Endodermal cell (in vitro differentiated cells): Measurements from ENCODE around the gene SLC6A13. TPM values are rescaled to one million over a fixed set of nuclear protein-coding genes. Genes with fewer than 3 reads are reported as not detected.

Experiments
- DNase-seq: peaks from one replicate; pipeline ENCODE4 v3.0.0-alpha.2; 2017
- H3K27ac ChIP-seq: 2 replicates; pipeline ENCODE4 v1.5.1; 2013; ENCODE audit warnings: mild to moderate bottlenecking, low read depth, low read length, moderate library complexity
- H3K27me3 ChIP-seq: 2 replicates; pipeline ENCODE4 v1.6.1; 2013; ENCODE audit warnings: mild to moderate bottlenecking, low read length, moderate library complexity; ENCODE audit not compliant: insufficient read depth, control insufficient read depth, poor library complexity, severe bottlenecking
- H3K36me3 ChIP-seq: 2 replicates; pipeline ENCODE4 v1.7.0; 2013; ENCODE audit warnings: mild to moderate bottlenecking, low read length, moderate library complexity; ENCODE audit not compliant: control insufficient read depth, insufficient read depth
- H3K4me1 ChIP-seq: one replicate; pipeline ENCODE4 v1.7.0; 2013; ENCODE audit warnings: low read length; ENCODE audit not compliant: control insufficient read depth, insufficient read depth
- H3K4me3 ChIP-seq: 2 replicates; pipeline ENCODE4 v1.5.1; 2013; ENCODE audit warnings: mild to moderate bottlenecking, low read length, moderate library complexity
- H3K9ac ChIP-seq: 2 replicates; pipeline ENCODE4 v1.6.1; 2013; ENCODE audit warnings: mild to moderate bottlenecking, low read length, moderate library complexity; ENCODE audit not compliant: poor library complexity, severe bottlenecking; ENCODE audit errors: extremely low read depth
- H3K9me3 ChIP-seq: 2 replicates; pipeline ENCODE4 v1.6.1; 2013; ENCODE audit warnings: mild to moderate bottlenecking, low read length, moderate library complexity; ENCODE audit not compliant: control insufficient read depth
- H3K27ac Mint-ChIP-seq: 2 replicates; pipeline ENCODE4 v1.8.0; 2020; ENCODE audit warnings: mixed read lengths
- H3K27me3 Mint-ChIP-seq: 2 replicates; pipeline ENCODE4 v1.8.0; 2021; ENCODE audit warnings: mild to moderate bottlenecking, mixed read lengths; ENCODE audit not compliant: insufficient read depth
- H3K36me3 Mint-ChIP-seq: 2 replicates; pipeline ENCODE4 v1.8.0; 2020; ENCODE audit warnings: low read depth, mixed read lengths
- H3K4me1 Mint-ChIP-seq: 2 replicates; pipeline ENCODE4 v1.8.0; 2020; ENCODE audit warnings: mixed read lengths
- H3K4me3 Mint-ChIP-seq: 2 replicates; pipeline ENCODE4 v1.8.0; 2020; ENCODE audit warnings: mild to moderate bottlenecking, moderate library complexity, mixed read lengths
- H3K9me3 Mint-ChIP-seq: 2 replicates; pipeline ENCODE4 v1.8.0; 2020; ENCODE audit warnings: mild to moderate bottlenecking, mixed read lengths
- CTCF ChIP-seq: fragments of 200-600 bp; sonication (generic); conservative IDR thresholded peaks from 2 replicates; pipeline ENCODE4 v1.5.0; 2021; ENCODE audit warnings: antibody characterized with exemption, mild to moderate bottlenecking
- WGBS, 2 experiments: methylation state at CpG; one replicate each; pipeline versions ENCODE4 v1.1.5 to v1.1.7; 2013; ENCODE audit warnings: missing lambda C conversion rate in 2 of 2, mixed read lengths in 1 of 2; ENCODE audit not compliant: insufficient coverage in 1 of 2, insufficient read length in 1 of 2; 5-methylcytosine and 5-hydroxymethylcytosine counted together
- total RNA-seq, 2 donors: library from RNA; stranded (reverse); fragmentation: NEBNext Ultra II Directional in 1 of 2; extraction: Animal tissue kit (Norgen Biotek cat#: 25700) in 1 of 2; gene quantifications; 2 replicates in 1 of 2; 3 replicates in 1 of 2; pipeline ENCODE4 v1.2.1, GENCODE V29; 2021

Gene SLC6A13
- total RNA-seq, 2 donors from 2014 or later = 1.1 to 2.4 TPM

- Mint-ChIP-seq H3K36me3 (no peaks in the 10 kb centered on the region), H3K4me3 (no peak overlapping the region), H3K27me3 (peaks cover 86% of the 10 kb centered on the region), H3K9me3 (no peaks in the 10 kb centered on the region), H3K4me1 (peaks cover 18% of the 10 kb centered on the region), H3K27ac (no peak overlapping the region)
- H3K27ac ChIP-seq = no peak overlapping the region
- DNase-seq = no peak
- no peak for TF ChIP-seq CTCF
- H3K9me3 ChIP-seq = no peaks in the 10 kb centered on the region
- no peak overlapping the region for H3K9ac ChIP-seq
- no peak overlapping the region for H3K4me3 ChIP-seq
- no peaks in the 10 kb centered on the region for H3K36me3 ChIP-seq
- peaks cover 74% of the 10 kb centered on the region for H3K27me3 ChIP-seq
- WGBS, 2 experiments = 85 to 90% methylated on average over 3 to 7 of the region's 8 CpGs
- H3K4me1 ChIP-seq = peaks cover 10% of the 10 kb centered on the region
Observed at GRCh38 chr12:201361-201760, 61.3 kb downstream of the SLC6A13 start.

- no peaks in the 10 kb centered on the region for H3K9me3 Mint-ChIP-seq
- H3K4me3 Mint-ChIP-seq = no peak overlapping the region
- H3K4me1 ChIP-seq = peaks cover 12% of the 10 kb centered on the region
- TF ChIP-seq CTCF = no peak
- peaks cover 17% of the 10 kb centered on the region for H3K4me1 Mint-ChIP-seq
- no peaks in the 10 kb centered on the region for H3K36me3 Mint-ChIP-seq
- no peak overlapping the region for H3K27ac Mint-ChIP-seq
- 70 to 83% methylated on average over 6 to 9 of the region's 9 CpGs for WGBS, 2 experiments
- H3K27me3 ChIP-seq = peaks cover 47% of the 10 kb centered on the region
- H3K9ac ChIP-seq = no peak overlapping the region
- no peak overlapping the region for H3K4me3 ChIP-seq
- no peaks in the 10 kb centered on the region for H3K36me3 ChIP-seq
- no peaks in the 10 kb centered on the region for H3K9me3 ChIP-seq
- DNase-seq = no peak
- H3K27me3 Mint-ChIP-seq = peaks cover 77% of the 10 kb centered on the region
- H3K27ac ChIP-seq = no peak overlapping the region
Observed at GRCh38 chr12:198705-199104, 63.9 kb downstream of the SLC6A13 start.

- TF ChIP-seq CTCF = no peak
- WGBS, 2 experiments = 91 to 100% methylated on average over 4 to 10 of the region's 11 CpGs
Observed at GRCh38 chr12:197911-198695, 64.5 kb downstream of the SLC6A13 start.

More at GRCh38 chr12:197911-198695, 64.5 kb downstream of the SLC6A13 start:
- DNase-seq = no peak
- Histone ChIP-seq H3K9me3 (no peaks in the 10 kb centered on the region), H3K27me3 (peaks cover 41% of the 10 kb centered on the region), H3K9ac (no peak overlapping the region), H3K27ac (no peak overlapping the region), H3K36me3 (no peaks in the 10 kb centered on the region), H3K4me1 (peaks cover 13% of the 10 kb centered on the region), H3K4me3 (no peak overlapping the region)
- no peaks in the 10 kb centered on the region for H3K9me3 Mint-ChIP-seq
- no peaks in the 10 kb centered on the region for H3K36me3 Mint-ChIP-seq
- no peak overlapping the region for H3K4me3 Mint-ChIP-seq
- H3K27me3 Mint-ChIP-seq = peaks cover 78% of the 10 kb centered on the region
- no peak overlapping the region for H3K27ac Mint-ChIP-seq
- H3K4me1 Mint-ChIP-seq = peaks cover 20% of the 10 kb centered on the region
